Psoas muscle (tissue), 8 donors: ENCODE data around the gene CACNB2. TPM values are rescaled to one million over a fixed set of nuclear protein-coding genes. Genes with fewer than 3 reads are reported as not detected.

Experiments
- ATAC-seq, 4 donors: fragments of 200-7000 bp; cut with Tn5 transposase; one replicate each; pipeline ENCODE4 v1.9.1; 2020; ENCODE audit warnings: moderate library complexity in 3 of 4, mild to moderate bottlenecking in 2 of 4
- DNase-seq, 2 donors: peaks; one replicate each; pipeline ENCODE4 v3.0.0-alpha.2; 2020
- H3K27ac ChIP-seq: fragments of 200-600 bp; one replicate; pipeline ENCODE4 v1.8.0; 2022
- H3K27me3 ChIP-seq, 3 donors: fragments of 200-600 bp in 1 of 3; one replicate each; pipeline versions ENCODE4 v1.6.1 to v1.8.0; 2013 to 2022; ENCODE audit warnings: low read length in 2 of 3, mild to moderate bottlenecking in 2 of 3, moderate library complexity in 1 of 3; ENCODE audit not compliant: insufficient read depth in 3 of 3
- H3K36me3 ChIP-seq, 2 donors: fragments of 200-600 bp in 1 of 2; one replicate each; pipeline versions ENCODE4 v1.6.1 to v1.8.0; 2013 to 2022; ENCODE audit warnings: low read depth in 1 of 2, mild to moderate bottlenecking in 1 of 2, moderate library complexity in 1 of 2; ENCODE audit not compliant: insufficient read depth in 1 of 2
- H3K4me1 ChIP-seq: fragments of 200-600 bp; one replicate; pipeline ENCODE4 v1.8.0; 2022
- H3K4me3 ChIP-seq: fragments of 200-600 bp; one replicate; pipeline ENCODE4 v1.8.0; 2022; ENCODE audit warnings: mild to moderate bottlenecking
- H3K9me3 ChIP-seq: fragments of 200-600 bp; one replicate; pipeline ENCODE4 v1.8.0; 2022
- CTCF ChIP-seq: fragments of 200-600 bp; IDR thresholded peaks from one replicate; pipeline ENCODE4 v1.8.0; 2022; ENCODE audit warnings: antibody characterized with exemption
- WGBS, 3 donors: extraction: QIAGEN DNeasy Blood & Tissue Kit; methylation state at CpG; one replicate each; pipeline versions ENCODE4 v1.1.6 to v1.1.7; 2013; 5-methylcytosine and 5-hydroxymethylcytosine counted together
- intact Hi-C, 2 donors: fragments of 100-400 bp; cut with DNase I; formaldehyde crosslinking; loops; one replicate each; pipeline versions ENCODE4 v1.11.0 to v1.14.2; 2022
- polyA plus RNA-seq, 3 donors: library from polyadenylated mRNA; stranded (reverse); fragments of 200-250 nt; gene quantifications; one replicate each; pipeline ENCODE4 v1.2.3, GENCODE V29; 2013
- total RNA-seq, 4 donors: library from RNA; stranded (reverse); fragmentation: NEBNext Ultra II Directional in 2 of 4; extraction: Animal tissue kit (Norgen Biotek cat#: 25700) in 2 of 4; gene quantifications; one replicate each; pipeline versions ENCODE4 v1.2.1 to v1.2.4, GENCODE V29; 2021 to 2023
- donor health status: healthy with polysubstance abuse.
- donor health status: DM: no; HTN: no; CAD: no; lungs with moderate emphysema.
- donor health status: Bipolar disorder and iron deficiency.
- donor health status: healthy.
- donor health status: DM: yes; HTN: yes; CAD: no.
- donor health status: DM: no; HTN: no; CAD: no.
- donor health status: DM: no; HTN: no; CAD: no.
- donor health status: DM: yes; HTN: yes; CAD: no.

CACNB2 gene
- total and polyA plus RNA-seq, 7 donors = 0.20 to 0.71 (median 0.43) TPM

- no peak overlapping the region for H3K27ac ChIP-seq
- no peaks in the 10 kb centered on the region for H3K4me1 ChIP-seq
- 65 to 79% (median 69%) methylated on average over 2 of the region's 2 CpGs for WGBS, 3 donors
- no peaks in the 10 kb centered on the region for H3K9me3 ChIP-seq
- H3K36me3 ChIP-seq = no peaks in the 10 kb centered on the region
- no peaks in the 10 kb centered on the region for H3K27me3 ChIP-seq
- ATAC-seq (no peak), DNase-seq (no peak)
- TF ChIP-seq CTCF = no peak
- intact Hi-C loops = no loop called here
- H3K4me3 ChIP-seq = no peak overlapping the region
Observed at GRCh38 chr10:18223898-18224297, 83.7 kb downstream of the CACNB2 start.

GRCh38 chr10:18224626-18225445 is 84.6 kb downstream of the CACNB2 start:
- no peak for ATAC-seq
- 56 to 64% (median 61%) methylated on average over 12 of the region's 12 CpGs for WGBS, 3 donors
- Histone ChIP-seq H3K36me3 (no peaks in the 10 kb centered on the region), H3K27ac (no peak overlapping the region), H3K27me3 (no peaks in the 10 kb centered on the region), H3K4me1 (no peaks in the 10 kb centered on the region), H3K4me3 (no peak overlapping the region), H3K9me3 (no peaks in the 10 kb centered on the region)
- no peak for DNase-seq
- TF ChIP-seq CTCF = no peak
- intact Hi-C loops = no loop called here

GRCh38 chr10:18226336-18226735 is 86.1 kb downstream of the CACNB2 start:
- intact Hi-C loops = no loop called here
- no peaks in the 10 kb centered on the region for H3K4me1 ChIP-seq

GRCh38 chr10:18229826-18230225 is 89.6 kb downstream of the CACNB2 start:
- intact Hi-C loops = no loop called here
- no peaks in the 10 kb centered on the region for H3K4me1 ChIP-seq
- no peak overlapping the region for H3K4me3 ChIP-seq
- no peak overlapping the region for H3K27ac ChIP-seq
- H3K36me3 ChIP-seq = no peaks in the 10 kb centered on the region
- WGBS, 3 donors = 61 to 67% (median 66%) methylated on average over 3 of the region's 3 CpGs
- TF ChIP-seq CTCF = no peak
- DNase-seq = no peak
- H3K27me3 ChIP-seq = peaks cover 0 to 4% (median 0%) of the 10 kb centered on the region in 3 donors
- no peak for ATAC-seq
- no peaks in the 10 kb centered on the region for H3K9me3 ChIP-seq

More at GRCh38 chr10:18226336-18226735, 86.1 kb downstream of the CACNB2 start:
- WGBS, 3 donors = 83 to 87% (median 84%) methylated on average over 5 of the region's 5 CpGs
- Histone ChIP-seq H3K27me3 (no peaks in the 10 kb centered on the region), H3K4me3 (no peak overlapping the region), H3K27ac (no peak overlapping the region), H3K36me3 (no peaks in the 10 kb centered on the region), H3K9me3 (no peaks in the 10 kb centered on the region)
- ATAC-seq (no peak), DNase-seq (no peak)
- no peak for TF ChIP-seq CTCF

- intact Hi-C loops = no loop called here
- ATAC-seq (no peak), DNase-seq (no peak)
- Histone ChIP-seq H3K4me1 (no peaks in the 10 kb centered on the region), H3K27ac (no peak overlapping the region), H3K36me3 (no peaks in the 10 kb centered on the region), H3K27me3 (peaks cover 0 to 4% (median 0%) of the 10 kb centered on the region in 3 donors), H3K4me3 (no peak overlapping the region), H3K9me3 (no peaks in the 10 kb centered on the region)
- WGBS, 3 donors = 75 to 95% (median 89%) methylated on average over 2 of the region's 2 CpGs
- no peak for TF ChIP-seq CTCF
Observed at GRCh38 chr10:18230794-18231193, 90.6 kb downstream of the CACNB2 start.
